OCI-LY7 (cell line): Measurements from ENCODE around the gene ARHGEF3.

Experiments
- CTCF ChIP-seq: fragments of 200-600 bp; sonication (generic); conservative IDR thresholded peaks from 2 replicates; pipeline ENCODE4 v1.5.1; 2014; ENCODE audit warnings: mild to moderate bottlenecking, antibody characterized with exemption, low read length, moderate library complexity, mixed read lengths
- EZH2phosphoT487 ChIP-seq: fragments of 200-600 bp; sonication (generic); IDR thresholded peaks from 2 replicates; pipeline ENCODE4 v1.6.1; 2018; ENCODE audit warnings: low read depth, borderline replicate concordance, mild to moderate bottlenecking, mixed run types, antibody characterized with exemption, low read length, moderate library complexity, mixed read lengths

- TF ChIP-seq CTCF, result peak; percentile 51; the same call in 1 of the 2 replicates
- no peak for TF ChIP-seq EZH2phosphoT487
These were observed 613 bp upstream of the ARHGEF3 start for GRCh38 chr3:56802378-56802745.
